Central memory CD8-positive, alpha-beta T cell (primary cell): ENCODE measurements around the gene SLC25A25.

Experiments
- ATAC-seq: fragments of 150-1000 bp; cut with Tn5 transposase; replicated peaks from 2 replicates; pipeline ENCODE4 v1.10.0; 2022; ENCODE audit warnings: mild to moderate bottlenecking, moderate FRiP score, moderate number of reproducible peaks; ENCODE audit not compliant: poor library complexity, severe bottlenecking; ENCODE audit errors: extremely low read depth
- DNase-seq, 2 donors: peaks; one replicate each; pipeline ENCODE4 v3.0.0; 2021; ENCODE audit warnings: low spot score in 2 of 2
- H3K27ac Mint-ChIP-seq: one replicate; pipeline ENCODE4 v1.8.0; 2022; ENCODE audit warnings: low read depth, mild to moderate bottlenecking, moderate library complexity, mixed read lengths
- H3K27me3 Mint-ChIP-seq: one replicate; pipeline ENCODE4 v1.8.0; 2022; ENCODE audit warnings: mixed read lengths
- H3K36me3 Mint-ChIP-seq: one replicate; pipeline ENCODE4 v1.8.0; 2022; ENCODE audit warnings: mild to moderate bottlenecking, moderate library complexity, mixed read lengths; ENCODE audit not compliant: insufficient read depth
- H3K4me1 Mint-ChIP-seq: one replicate; pipeline ENCODE4 v1.8.0; 2022; ENCODE audit warnings: mixed read lengths
- H3K4me3 Mint-ChIP-seq: one replicate; pipeline ENCODE4 v1.8.0; 2022; ENCODE audit warnings: mild to moderate bottlenecking, moderate library complexity, mixed read lengths
- H3K9me3 Mint-ChIP-seq: one replicate; pipeline ENCODE4 v1.8.0; 2022; ENCODE audit warnings: mixed read lengths

The SLC25A25 gene

GRCh38 chr9:128149001-128149701, 81.1 kb downstream of the SLC25A25 start, which contains the start of gene LCN2:
Gene LCN2, plus strand, starts transcription at chr9:128149453. Its CDS starts 73 bp downstream, at chr9:128149526.
- Mint-ChIP-seq H3K9me3 (no peaks in the 10 kb centered on the region), H3K36me3 (peaks cover 1% of the 10 kb centered on the region), H3K27ac (no peak within 1 kb of the TSS), H3K4me1 (no peaks in the 10 kb centered on the region), H3K27me3 (no peaks in the 10 kb centered on the region), H3K4me3 (no peak within 1 kb of the TSS)
- no peak for ATAC-seq
- DNase-seq: no peak

GRCh38 chr9:128149951-128150593, 82.0 kb downstream of the SLC25A25 start:
- ATAC-seq: no peak

DNA sequence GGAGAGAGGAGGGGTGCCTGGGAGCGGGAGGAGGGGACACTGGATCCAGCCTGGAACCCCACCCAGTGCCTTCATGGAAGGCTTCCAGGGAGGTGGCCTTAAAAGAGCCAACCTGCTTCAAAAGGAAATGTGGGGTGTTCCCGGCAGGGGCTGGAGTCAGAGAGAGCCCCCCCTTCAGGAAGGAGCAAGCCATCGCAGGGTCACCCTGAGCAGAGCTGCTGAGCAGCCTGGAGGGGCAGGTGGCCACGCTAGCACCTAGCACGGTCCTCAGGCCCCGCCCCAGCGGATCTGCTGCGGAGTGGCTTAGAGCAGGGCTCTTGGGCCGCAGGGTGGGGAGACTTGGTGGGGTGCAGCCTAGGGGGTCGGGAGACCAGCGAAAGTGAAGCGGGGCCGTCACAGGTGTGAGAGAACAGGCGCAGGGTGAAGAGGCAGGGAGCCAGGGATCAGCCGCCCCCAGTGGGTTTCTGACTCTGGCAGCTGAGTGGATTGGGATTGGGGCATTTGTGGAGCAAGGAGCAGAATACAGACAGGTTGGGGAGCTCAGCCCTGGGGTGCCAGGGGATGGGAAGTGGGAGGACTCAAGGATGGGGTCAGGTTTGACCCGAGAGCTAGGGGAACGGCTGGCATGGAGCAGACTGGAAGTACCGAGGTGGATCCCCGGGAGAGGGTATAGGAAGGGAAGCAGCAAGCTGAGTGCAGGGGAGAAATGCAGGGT, 82.7 kb downstream of the SLC25A25 start:
- H3K4me1 Mint-ChIP-seq: no peaks in the 10 kb centered on the region
- H3K27ac Mint-ChIP-seq: no peak overlapping the region
- H3K4me3 Mint-ChIP-seq: no peak overlapping the region
- no peaks in the 10 kb centered on the region for H3K27me3 Mint-ChIP-seq
- DNase-seq: no peak
- H3K9me3 Mint-ChIP-seq: no peaks in the 10 kb centered on the region
- H3K36me3 Mint-ChIP-seq: peaks cover 1% of the 10 kb centered on the region
- no peak for ATAC-seq

More at GRCh38 chr9:128149951-128150593, 82.0 kb downstream of the SLC25A25 start:
- no peak overlapping the region for H3K27ac Mint-ChIP-seq
- peaks cover 1% of the 10 kb centered on the region for H3K36me3 Mint-ChIP-seq
- H3K4me1 Mint-ChIP-seq: no peaks in the 10 kb centered on the region
- H3K9me3 Mint-ChIP-seq: no peaks in the 10 kb centered on the region
- no peak for DNase-seq
- H3K27me3 Mint-ChIP-seq: no peaks in the 10 kb centered on the region
- H3K4me3 Mint-ChIP-seq: no peak overlapping the region

GRCh38 chr9:128151309-128152132, 83.5 kb downstream of the SLC25A25 start:
- Mint-ChIP-seq H3K27me3 (no peaks in the 10 kb centered on the region), H3K27ac (no peak overlapping the region), H3K9me3 (no peaks in the 10 kb centered on the region), H3K36me3 (peaks cover 1% of the 10 kb centered on the region), H3K4me3 (no peak overlapping the region), H3K4me1 (no peaks in the 10 kb centered on the region)
- DNase-seq (no peak), ATAC-seq (no peak)

DNA sequence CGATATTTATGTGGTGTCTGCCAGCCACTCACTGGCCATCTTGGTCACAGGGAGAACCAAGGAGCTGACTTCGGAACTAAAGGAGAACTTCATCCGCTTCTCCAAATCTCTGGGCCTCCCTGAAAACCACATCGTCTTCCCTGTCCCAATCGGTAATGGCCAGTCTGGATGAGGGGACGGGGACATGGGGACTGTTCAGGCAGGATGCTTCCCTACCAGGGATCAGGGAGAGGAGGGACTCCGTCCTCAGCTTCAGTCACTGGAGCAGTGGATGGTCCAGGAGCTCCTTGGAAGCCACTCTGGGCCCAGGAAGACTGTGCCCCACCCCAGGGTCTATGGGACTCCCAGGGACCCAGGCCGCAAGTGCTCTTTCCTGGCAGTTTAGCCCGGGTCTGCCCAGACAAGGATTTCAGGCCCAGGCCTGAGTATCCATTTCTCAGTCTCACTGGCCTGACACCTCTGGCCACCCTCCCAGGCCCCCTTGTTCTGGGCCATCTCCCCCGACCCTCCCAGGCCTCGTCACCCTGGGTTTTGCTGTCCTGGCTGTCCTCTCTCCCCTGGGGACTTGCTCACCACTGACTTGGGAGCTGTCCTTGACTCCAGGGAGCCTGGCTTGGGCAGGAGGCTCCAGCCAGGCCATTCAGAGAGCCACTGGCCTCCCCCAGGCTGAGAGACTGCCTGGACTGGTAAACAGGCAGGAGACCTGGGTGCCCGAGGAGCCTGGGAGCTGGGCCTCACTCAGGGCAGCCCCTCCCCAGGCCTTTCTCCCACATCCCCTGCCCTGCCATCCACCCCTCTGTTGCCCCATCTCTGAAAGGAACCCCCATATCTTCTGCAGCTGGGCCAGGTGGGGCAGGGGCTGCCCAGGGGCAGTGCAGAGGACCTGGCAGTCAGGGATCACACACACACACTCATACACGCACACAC, 84.4 kb downstream of the SLC25A25 start:
- H3K4me3 Mint-ChIP-seq: no peak overlapping the region
- H3K4me1 Mint-ChIP-seq: no peaks in the 10 kb centered on the region
- H3K9me3 Mint-ChIP-seq: no peaks in the 10 kb centered on the region
- DNase-seq: no peak
- peaks cover 1% of the 10 kb centered on the region for H3K36me3 Mint-ChIP-seq
- no peak overlapping the region for H3K27ac Mint-ChIP-seq
- no peak for ATAC-seq
- H3K27me3 Mint-ChIP-seq: no peaks in the 10 kb centered on the region

- Mint-ChIP-seq H3K27me3 (no peaks in the 10 kb centered on the region), H3K4me1 (no peaks in the 10 kb centered on the region), H3K36me3 (peaks cover 1% of the 10 kb centered on the region), H3K9me3 (no peaks in the 10 kb centered on the region), H3K27ac (no peak overlapping the region), H3K4me3 (no peak overlapping the region)
- DNase-seq (no peak), ATAC-seq (no peak)
Measured at GRCh38 chr9:128153060-128153946, 85.3 kb downstream of the SLC25A25 start.

GRCh38 chr9:128153947-128154695, 86.1 kb downstream of the SLC25A25 start:
- Mint-ChIP-seq H3K36me3 (peaks cover 1% of the 10 kb centered on the region), H3K4me3 (no peak overlapping the region), H3K27me3 (no peaks in the 10 kb centered on the region), H3K4me1 (peaks cover under 1% of the 10 kb centered on the region), H3K9me3 (no peaks in the 10 kb centered on the region), H3K27ac (no peak overlapping the region)
- ATAC-seq (no peak), DNase-seq (no peak)

DNA sequence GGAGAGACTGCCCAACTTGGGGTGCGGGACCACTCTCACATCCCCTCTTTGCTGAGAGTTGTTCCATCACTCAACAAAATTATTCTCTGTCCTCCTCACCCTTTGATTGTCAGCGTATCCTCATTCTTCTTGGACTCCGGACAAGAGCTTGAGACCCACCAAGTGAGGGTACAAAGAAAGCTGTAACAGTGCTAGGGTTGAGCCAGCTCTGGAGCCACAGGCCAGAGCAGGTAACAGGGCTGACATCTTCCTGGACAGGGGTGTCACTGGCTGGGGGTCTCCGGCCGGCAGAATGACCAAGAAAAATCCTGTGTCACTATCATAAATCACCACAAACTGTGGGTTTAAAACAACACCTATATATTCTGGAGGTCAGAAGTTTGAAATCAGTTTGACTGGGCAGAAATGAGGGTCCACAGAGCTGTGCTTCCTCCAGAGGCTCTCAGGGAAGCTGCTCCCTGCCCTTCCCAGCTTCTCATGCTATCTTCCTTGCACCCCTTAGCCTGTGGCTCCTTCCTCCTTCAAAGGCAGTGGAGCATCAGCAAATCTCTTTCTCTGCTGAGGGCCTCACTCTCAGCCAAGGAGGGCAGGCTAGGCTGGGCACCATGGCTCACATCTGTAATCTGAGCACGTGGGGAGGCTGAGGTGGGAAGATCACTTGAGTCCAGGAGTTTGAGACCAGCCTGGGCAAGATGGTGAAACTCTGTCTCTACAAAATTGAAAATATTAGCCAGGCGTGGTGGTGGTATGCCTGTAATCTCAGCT, 87.9 kb downstream of the SLC25A25 start:
- H3K4me3 Mint-ChIP-seq: no peak overlapping the region
- H3K27ac Mint-ChIP-seq: no peak overlapping the region
- peaks cover 9% of the 10 kb centered on the region for H3K4me1 Mint-ChIP-seq
- H3K36me3 Mint-ChIP-seq: peaks cover 1% of the 10 kb centered on the region
- no peaks in the 10 kb centered on the region for H3K27me3 Mint-ChIP-seq
- DNase-seq (no peak), ATAC-seq (no peak)
- H3K9me3 Mint-ChIP-seq: no peaks in the 10 kb centered on the region
